ENCODE results near the gene CIB1.
"Not testable (repeated sequence)": the region's sequence is repeated elsewhere in the genome, so short reads cannot be mapped to it uniquely, and the experiment has no call there.

Gene CIB1

DNA sequence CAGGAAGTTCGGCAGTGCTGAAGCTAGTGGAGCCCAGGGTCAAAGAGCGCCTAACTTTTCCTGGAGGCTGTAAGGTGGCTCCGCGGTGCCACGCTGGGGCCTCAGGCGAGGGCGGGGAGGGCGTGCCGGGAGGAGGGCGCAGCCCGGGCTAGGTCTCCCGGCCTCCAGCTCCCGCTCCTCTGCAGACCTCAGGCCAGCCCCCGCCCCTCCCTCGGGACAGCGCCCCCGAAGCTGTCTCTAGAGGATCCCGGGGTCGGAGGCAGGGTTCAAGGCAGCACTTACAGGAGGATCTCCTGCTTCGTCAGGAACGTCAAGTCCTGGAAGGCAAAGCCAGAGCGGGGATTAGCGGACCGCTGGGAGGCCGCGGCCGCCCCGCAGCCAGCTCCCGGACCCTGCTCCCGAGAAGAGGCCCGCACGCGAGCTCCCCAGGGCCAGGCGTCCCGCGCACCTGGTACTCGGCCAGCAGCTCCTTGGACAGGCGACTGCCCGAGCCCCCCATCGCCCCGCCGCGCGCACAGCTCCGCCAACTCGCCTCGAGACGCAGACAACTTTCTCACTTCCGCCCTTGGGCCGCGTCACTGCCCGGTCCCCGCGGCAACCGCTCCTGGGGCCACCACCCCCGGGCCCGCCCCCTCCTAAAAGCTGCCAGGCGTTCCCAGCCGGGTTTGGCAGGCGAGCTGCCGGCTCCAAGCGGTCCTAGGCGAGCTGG is at the start of gene CIB1:
CIB1 (minus strand) TSS at position 555 of the 709 bp plus-strand sequence; CDS start at position 499, 56 bp downstream.
- Mint-ChIP-seq H3K36me3 (ENCODE audit: low read depth) (peaks cover 54% of the 10 kb centered on the region), H3K4me1 (ENCODE audit: low read depth) (peaks cover 39% of the 10 kb centered on the region), H3K27me3 (ENCODE audit: low read depth) (no peaks in the 10 kb centered on the region), H3K9me3 (no peaks in the 10 kb centered on the region), H3K27ac (peak within 1 kb of the TSS; percentile 95), H3K4me3 (peak within 1 kb of the TSS; percentile 96)
- DNase-seq (ENCODE audit: low spot score), result peak; percentile 98

GRCh38 chr15:90281637-90282036 is 47.9 kb upstream of the CIB1 start:
- H3K9me3 Mint-ChIP-seq; H3K27me3 Mint-ChIP-seq (ENCODE audit: low read depth); H3K27ac Mint-ChIP-seq; DNase-seq (ENCODE audit: low spot score); H3K4me3 Mint-ChIP-seq; H3K4me1 Mint-ChIP-seq (ENCODE audit: low read depth); H3K36me3 Mint-ChIP-seq (ENCODE audit: low read depth): not testable (repeated sequence)

DNA sequence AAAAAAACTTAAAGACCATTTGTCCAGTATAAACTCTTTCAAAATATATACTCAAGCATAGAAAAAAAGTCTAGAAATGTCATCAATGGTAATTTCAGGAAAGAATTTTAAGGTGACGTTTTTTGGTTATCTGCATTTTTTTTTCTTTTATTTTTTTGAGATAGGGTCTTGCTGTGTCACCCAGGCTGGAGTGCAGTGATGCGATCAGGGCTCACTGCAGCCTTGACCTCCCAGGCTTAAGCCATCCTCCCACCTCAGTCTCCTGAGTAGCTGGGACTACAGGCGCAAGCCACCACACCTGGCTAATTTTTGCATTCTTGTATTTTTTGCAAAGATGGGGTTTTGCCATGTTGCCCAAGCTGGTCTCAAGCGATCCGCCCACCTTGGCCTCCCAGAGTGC is 47.0 kb upstream of the CIB1 start:
- not testable (repeated sequence) for H3K4me3 Mint-ChIP-seq; H3K27ac Mint-ChIP-seq; H3K4me1 Mint-ChIP-seq (ENCODE audit: low read depth); DNase-seq (ENCODE audit: low spot score); H3K9me3 Mint-ChIP-seq; H3K36me3 Mint-ChIP-seq (ENCODE audit: low read depth); H3K27me3 Mint-ChIP-seq (ENCODE audit: low read depth)

GRCh38 chr15:90278467-90278866 is 44.7 kb upstream of the CIB1 start:
- H3K4me3 Mint-ChIP-seq; DNase-seq (ENCODE audit: low spot score); H3K4me1 Mint-ChIP-seq (ENCODE audit: low read depth); H3K9me3 Mint-ChIP-seq; H3K27me3 Mint-ChIP-seq (ENCODE audit: low read depth); H3K27ac Mint-ChIP-seq; H3K36me3 Mint-ChIP-seq (ENCODE audit: low read depth): not testable (repeated sequence)

- no peaks in the 10 kb centered on the region for H3K9me3 Mint-ChIP-seq
- H3K4me1 Mint-ChIP-seq (ENCODE audit: low read depth), result peaks cover 29% of the 10 kb centered on the region
- no peak overlapping the region for H3K4me3 Mint-ChIP-seq
- peak overlapping the region; percentile 65 for H3K27ac Mint-ChIP-seq
- no peak for DNase-seq (ENCODE audit: low spot score)
- H3K27me3 Mint-ChIP-seq (ENCODE audit: low read depth), result no peaks in the 10 kb centered on the region
- H3K36me3 Mint-ChIP-seq (ENCODE audit: low read depth), result peaks cover 43% of the 10 kb centered on the region
Observed at GRCh38 chr15:90271459-90272166, 37.9 kb upstream of the CIB1 start.

DNA sequence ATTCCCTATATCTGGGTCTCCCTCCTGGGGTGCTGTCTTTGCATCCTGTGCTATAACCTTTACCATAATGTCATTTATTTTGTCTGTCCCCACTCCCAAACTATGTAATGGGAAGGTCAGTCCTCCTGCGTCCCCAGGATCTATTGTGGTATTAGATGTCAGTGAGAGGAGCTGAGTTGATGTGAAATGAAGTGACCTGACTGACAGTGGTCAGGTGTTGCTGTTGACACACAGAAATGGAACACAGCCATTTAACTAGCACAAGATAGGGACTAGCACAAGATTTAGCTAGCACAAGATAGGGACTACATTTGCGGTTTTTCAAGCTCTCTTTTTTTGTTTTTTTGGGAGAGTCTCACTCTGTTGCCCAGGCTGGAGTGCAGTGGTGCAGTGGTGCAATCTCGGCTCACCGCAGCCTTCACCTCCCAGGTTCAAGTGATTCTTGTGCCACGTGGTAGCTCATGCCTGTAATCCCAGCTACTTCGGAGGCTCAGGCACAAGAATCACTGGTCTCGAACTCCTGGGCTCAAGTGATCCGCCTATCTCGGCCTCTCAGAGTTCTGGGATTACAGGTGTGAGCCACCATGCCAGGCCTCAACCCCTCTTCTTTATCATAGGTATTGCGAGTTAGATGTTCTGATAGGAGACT is 36.9 kb upstream of the CIB1 start:
- Mint-ChIP-seq H3K4me1 (ENCODE audit: low read depth) (peaks cover 30% of the 10 kb centered on the region), H3K4me3 (no peak overlapping the region), H3K27ac (no peak overlapping the region), H3K36me3 (ENCODE audit: low read depth) (peaks cover 44% of the 10 kb centered on the region), H3K27me3 (ENCODE audit: low read depth) (no peaks in the 10 kb centered on the region), H3K9me3 (no peaks in the 10 kb centered on the region)
- DNase-seq (ENCODE audit: low spot score), result no peak

GRCh38 chr15:90268415-90268814 is 34.7 kb upstream of the CIB1 start:
- Mint-ChIP-seq H3K4me1 (ENCODE audit: low read depth) (peaks cover 44% of the 10 kb centered on the region), H3K4me3 (peak overlapping the region; percentile 64), H3K9me3 (no peaks in the 10 kb centered on the region), H3K27me3 (ENCODE audit: low read depth) (no peaks in the 10 kb centered on the region), H3K36me3 (ENCODE audit: low read depth) (peaks cover 39% of the 10 kb centered on the region), H3K27ac (peak overlapping the region; percentile 27)
- DNase-seq (ENCODE audit: low spot score), result no peak

GRCh38 chr15:90266485-90266884 is 32.7 kb upstream of the CIB1 start:
- Mint-ChIP-seq H3K27ac (peak overlapping the region; percentile 99), H3K4me1 (ENCODE audit: low read depth) (peaks cover 41% of the 10 kb centered on the region), H3K36me3 (ENCODE audit: low read depth) (peaks cover 31% of the 10 kb centered on the region), H3K4me3 (peak overlapping the region; percentile 99), H3K27me3 (ENCODE audit: low read depth) (no peaks in the 10 kb centered on the region), H3K9me3 (no peaks in the 10 kb centered on the region)
- DNase-seq (ENCODE audit: low spot score), result no peak

DNA sequence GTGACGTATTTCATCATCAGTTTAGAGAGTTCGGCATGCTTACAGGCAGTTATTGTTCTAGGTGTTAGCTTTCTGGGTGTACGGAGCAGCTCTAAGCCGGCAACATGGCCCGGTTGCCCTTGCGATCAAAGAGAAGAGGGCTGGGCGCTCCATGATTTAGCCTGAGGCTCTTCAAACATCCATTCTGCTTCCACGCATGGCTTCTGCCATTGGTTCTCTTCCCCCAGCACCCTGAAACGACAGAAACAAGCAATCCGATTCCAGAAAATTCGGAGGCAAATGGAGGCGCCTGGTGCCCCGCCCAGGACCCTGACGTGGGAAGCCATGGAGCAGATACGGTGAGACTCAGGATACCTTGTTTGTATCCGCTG is 32.3 kb upstream of the CIB1 start:
- Mint-ChIP-seq H3K4me1 (ENCODE audit: low read depth) (peaks cover 37% of the 10 kb centered on the region), H3K27me3 (ENCODE audit: low read depth) (no peaks in the 10 kb centered on the region), H3K27ac (peak overlapping the region; percentile 99), H3K9me3 (no peaks in the 10 kb centered on the region), H3K36me3 (ENCODE audit: low read depth) (peaks cover 27% of the 10 kb centered on the region), H3K4me3 (peak overlapping the region; percentile 99)
- peak; percentile 40 for DNase-seq (ENCODE audit: low spot score)

DNA sequence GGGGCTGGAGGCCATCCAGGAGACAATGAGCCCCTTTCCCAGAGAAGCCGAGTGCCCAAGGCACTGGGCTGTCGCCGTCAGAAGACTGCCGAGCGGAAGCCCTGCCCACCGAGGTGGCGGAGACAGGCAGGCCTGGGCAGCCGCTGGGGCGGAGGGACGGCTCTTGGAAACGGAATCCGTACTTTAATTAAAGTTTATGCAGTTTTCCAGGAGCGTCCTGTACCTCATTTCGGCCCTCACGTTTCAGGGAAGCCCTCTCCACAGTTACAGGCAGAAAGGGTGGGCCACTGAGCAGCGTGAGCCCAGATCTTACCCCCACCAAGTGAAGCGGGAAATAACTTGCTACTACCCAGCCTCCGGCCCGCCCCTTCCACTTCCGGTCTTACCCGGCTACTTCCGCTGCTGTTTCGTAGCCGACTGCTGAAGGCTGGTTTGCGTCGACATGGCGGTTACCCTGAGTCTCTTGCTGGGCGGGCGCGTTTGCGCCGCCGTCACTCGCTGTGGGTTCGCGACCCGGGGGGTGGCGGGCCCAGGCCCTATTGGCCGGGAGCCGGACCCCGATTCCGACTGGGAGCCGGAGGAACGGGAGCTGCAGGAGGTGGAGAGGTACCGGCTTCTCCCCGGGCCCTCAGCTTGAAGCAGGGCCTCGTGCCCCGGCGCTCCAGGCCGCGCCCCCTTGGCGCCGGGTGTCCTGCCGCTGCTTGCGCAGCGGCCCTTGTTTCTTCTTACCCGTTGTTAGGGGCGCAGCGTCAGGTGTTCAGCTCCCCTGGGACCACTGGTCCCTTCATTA is 31.7 kb upstream of the CIB1 start, which contains the start of gene NGRN:
NGRN (plus strand) TSS at position 402 of the 790 bp plus-strand sequence; CDS start at position 443, 41 bp downstream.
- Mint-ChIP-seq H3K36me3 (ENCODE audit: low read depth) (peaks cover 23% of the 10 kb centered on the region), H3K4me1 (ENCODE audit: low read depth) (peaks cover 35% of the 10 kb centered on the region), H3K27me3 (ENCODE audit: low read depth) (no peaks in the 10 kb centered on the region), H3K4me3 (peak within 1 kb of the TSS; percentile 99), H3K27ac (peak within 1 kb of the TSS; percentile 99), H3K9me3 (no peaks in the 10 kb centered on the region)
- DNase-seq (ENCODE audit: low spot score), result peak; percentile 94

DNA sequence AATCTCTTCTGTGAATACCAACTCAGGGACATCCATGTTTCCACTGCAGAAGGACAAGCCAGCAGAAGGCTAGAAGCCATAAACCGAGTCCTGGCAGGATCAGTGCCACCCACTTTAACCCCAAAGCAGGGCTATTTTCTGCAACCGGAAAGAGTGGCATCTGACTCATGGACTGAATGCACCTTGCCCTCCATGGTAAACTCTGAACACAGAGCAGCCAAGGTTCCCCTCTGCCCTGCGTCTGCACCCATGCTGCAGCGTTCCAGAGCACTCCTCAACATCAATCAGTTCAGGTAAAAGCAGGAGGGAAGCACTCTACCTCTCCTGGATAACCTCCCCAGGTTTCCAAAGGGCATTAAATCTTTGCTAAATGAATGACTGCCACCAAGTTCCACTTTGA is 30.9 kb upstream of the CIB1 start:
- peak; percentile 37 for DNase-seq (ENCODE audit: low spot score)
- Mint-ChIP-seq H3K36me3 (ENCODE audit: low read depth) (peaks cover 17% of the 10 kb centered on the region), H3K27ac (peak overlapping the region; percentile 99), H3K4me3 (peak overlapping the region; percentile 99), H3K27me3 (ENCODE audit: low read depth) (no peaks in the 10 kb centered on the region), H3K9me3 (no peaks in the 10 kb centered on the region), H3K4me1 (ENCODE audit: low read depth) (peaks cover 32% of the 10 kb centered on the region)

GRCh38 chr15:90262426-90262825 is 28.7 kb upstream of the CIB1 start:
- H3K9me3 Mint-ChIP-seq, result no peaks in the 10 kb centered on the region
- no peak for DNase-seq (ENCODE audit: low spot score)
- peaks cover 32% of the 10 kb centered on the region for H3K4me1 Mint-ChIP-seq (ENCODE audit: low read depth)
- peaks cover 6% of the 10 kb centered on the region for H3K36me3 Mint-ChIP-seq (ENCODE audit: low read depth)
- H3K27ac Mint-ChIP-seq, result no peak overlapping the region
- H3K4me3 Mint-ChIP-seq, result no peak overlapping the region
- no peaks in the 10 kb centered on the region for H3K27me3 Mint-ChIP-seq (ENCODE audit: low read depth)

- no peaks in the 10 kb centered on the region for H3K27me3 Mint-ChIP-seq (ENCODE audit: low read depth)
- no peak overlapping the region for H3K4me3 Mint-ChIP-seq
- H3K27ac Mint-ChIP-seq, result no peak overlapping the region
- H3K36me3 Mint-ChIP-seq (ENCODE audit: low read depth), result peaks cover 5% of the 10 kb centered on the region
- no peaks in the 10 kb centered on the region for H3K9me3 Mint-ChIP-seq
- H3K4me1 Mint-ChIP-seq (ENCODE audit: low read depth), result peaks cover 28% of the 10 kb centered on the region
- DNase-seq (ENCODE audit: low spot score), result no peak
Observed at GRCh38 chr15:90261811-90262210, 28.1 kb upstream of the CIB1 start.

Measured in T-helper 2 cell treated with Interferon-gamma antibody and Interleukin-4, amounts not matched to agents 5 μg/mL and 100 μg/mL, for 36 hours (primary cell).